ENCODE results near the gene PRPSAP2. TPM values are rescaled to one million over a fixed set of nuclear protein-coding genes. Genes with fewer than 3 reads are reported as not detected.

The PRPSAP2 gene
- total RNA-seq, 1 donor from 2014 or later, result 28.0 TPM

DNA sequence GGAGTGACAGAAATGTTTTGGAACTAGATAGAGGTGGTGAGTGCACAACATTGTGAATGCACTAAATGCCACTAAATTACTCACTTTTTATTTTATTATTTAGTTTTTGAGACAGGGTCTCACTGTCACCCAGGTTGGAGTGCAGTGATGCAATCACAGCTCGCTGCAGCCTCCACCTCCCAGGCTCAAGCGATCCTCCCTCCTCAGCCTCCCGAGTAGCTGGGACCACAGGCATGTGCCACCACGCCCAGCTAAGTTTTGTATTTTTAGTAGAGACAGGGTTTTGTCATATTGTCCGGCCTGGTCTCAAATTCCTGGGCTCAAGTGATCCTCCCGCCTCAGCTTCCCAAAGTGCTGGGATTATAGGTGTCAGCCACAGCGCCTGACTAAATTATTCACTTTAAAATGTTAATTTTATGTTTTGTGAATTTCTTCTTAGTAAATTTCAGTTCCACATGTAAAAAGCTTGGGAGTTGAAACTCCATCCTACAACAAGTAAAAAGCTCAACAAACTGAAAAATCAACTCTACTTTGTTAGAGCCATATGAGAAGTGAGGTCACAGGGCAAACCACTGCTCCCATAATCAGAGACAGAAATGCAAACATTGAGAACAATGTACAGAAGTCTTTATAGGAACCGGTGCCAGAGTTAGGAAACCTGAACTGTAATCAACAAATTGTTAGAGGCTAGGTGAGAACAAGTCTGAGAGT is 80.2 kb downstream of the PRPSAP2 start:
- H3K36me3 ChIP-seq, result no peaks in the 10 kb centered on the region
- no peaks in the 10 kb centered on the region for H3K27me3 ChIP-seq
- H3K27ac ChIP-seq, result no peak overlapping the region
- H3K4me3 ChIP-seq, result no peak overlapping the region
- H3K4me1 ChIP-seq, result no peaks in the 10 kb centered on the region
- TF ChIP-seq POLR2A (IDR thresholded peaks at IDR 0.05) (no peak), POLR2AphosphoS5 (IDR thresholded peaks at IDR 0.05; ENCODE audit: insufficient read depth in 1 of 2, low read depth in 1 of 2) (no peak)
- TF ChIP-seq, protein P1, sequence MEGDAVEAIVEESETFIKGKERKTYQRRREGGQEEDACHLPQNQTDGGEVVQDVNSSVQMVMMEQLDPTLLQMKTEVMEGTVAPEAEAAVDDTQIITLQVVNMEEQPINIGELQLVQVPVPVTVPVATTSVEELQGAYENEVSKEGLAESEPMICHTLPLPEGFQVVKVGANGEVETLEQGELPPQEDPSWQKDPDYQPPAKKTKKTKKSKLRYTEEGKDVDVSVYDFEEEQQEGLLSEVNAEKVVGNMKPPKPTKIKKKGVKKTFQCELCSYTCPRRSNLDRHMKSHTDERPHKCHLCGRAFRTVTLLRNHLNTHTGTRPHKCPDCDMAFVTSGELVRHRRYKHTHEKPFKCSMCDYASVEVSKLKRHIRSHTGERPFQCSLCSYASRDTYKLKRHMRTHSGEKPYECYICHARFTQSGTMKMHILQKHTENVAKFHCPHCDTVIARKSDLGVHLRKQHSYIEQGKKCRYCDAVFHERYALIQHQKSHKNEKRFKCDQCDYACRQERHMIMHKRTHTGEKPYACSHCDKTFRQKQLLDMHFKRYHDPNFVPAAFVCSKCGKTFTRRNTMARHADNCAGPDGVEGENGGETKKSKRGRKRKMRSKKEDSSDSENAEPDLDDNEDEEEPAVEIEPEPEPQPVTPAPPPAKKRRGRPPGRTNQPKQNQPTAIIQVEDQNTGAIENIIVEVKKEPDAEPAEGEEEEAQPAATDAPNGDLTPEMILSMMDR (IDR thresholded peaks at IDR 0.05), result no peak
- no peak for DNase-seq (ENCODE audit: extremely low spot score in 2 of 2)
- intact Hi-C loops (cut with DNase I), result no loop called here
- no peaks in the 10 kb centered on the region for H3K9me3 ChIP-seq

DNA sequence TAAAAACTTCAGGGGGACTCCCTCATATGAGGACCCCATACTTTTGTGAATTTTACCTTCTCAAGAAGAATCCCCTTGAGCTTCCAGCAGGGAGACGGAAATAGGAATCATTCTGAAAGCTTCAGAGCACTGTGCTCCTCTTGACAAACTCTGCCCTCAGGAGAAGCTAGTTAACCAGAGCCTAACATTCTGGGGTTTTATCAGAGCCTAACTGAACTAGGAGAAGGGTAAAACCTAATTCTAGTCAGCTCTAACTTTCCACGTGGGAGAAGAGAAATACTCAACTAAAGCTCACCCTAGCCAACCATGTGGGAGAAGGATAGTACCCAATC is 80.7 kb downstream of the PRPSAP2 start:
- intact Hi-C loops (cut with DNase I), result no loop called here
- Histone ChIP-seq H3K4me1 (no peaks in the 10 kb centered on the region), H3K4me3 (no peak overlapping the region), H3K36me3 (no peaks in the 10 kb centered on the region), H3K27me3 (no peaks in the 10 kb centered on the region), H3K27ac (no peak overlapping the region), H3K9me3 (no peaks in the 10 kb centered on the region)
- no peak for DNase-seq (ENCODE audit: extremely low spot score in 2 of 2)
- no peak for TF ChIP-seq POLR2A (IDR thresholded peaks at IDR 0.05)
- no peak for TF ChIP-seq POLR2AphosphoS5 (IDR thresholded peaks at IDR 0.05; ENCODE audit: insufficient read depth in 1 of 2, low read depth in 1 of 2)
- TF ChIP-seq, protein P1 (IDR thresholded peaks at IDR 0.05), result no peak

DNA sequence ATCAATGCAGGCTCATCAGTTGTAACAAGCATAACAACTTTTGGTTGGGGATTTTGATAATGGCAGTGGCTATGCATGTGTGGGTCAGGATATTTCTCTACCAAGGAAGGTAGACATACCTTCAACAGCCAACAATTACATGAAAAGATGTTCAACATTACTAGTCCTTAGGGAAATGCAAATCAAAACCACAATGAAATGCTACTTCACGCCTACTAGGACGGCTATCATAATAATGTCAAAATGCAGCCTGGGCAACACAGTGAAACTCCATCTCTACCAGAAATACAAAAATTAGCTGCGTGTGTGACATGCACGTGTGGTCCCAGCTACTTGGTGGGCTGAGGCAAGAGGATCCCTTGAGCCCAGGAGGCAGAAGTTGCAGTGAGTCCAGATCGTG is 86.7 kb downstream of the PRPSAP2 start:
- DNase-seq (ENCODE audit: extremely low spot score in 2 of 2), result no peak
- intact Hi-C loops (cut with DNase I), result no loop called here
- H3K27me3 ChIP-seq, result no peaks in the 10 kb centered on the region
- no peak overlapping the region for H3K4me3 ChIP-seq
- H3K4me1 ChIP-seq, result no peaks in the 10 kb centered on the region
- no peaks in the 10 kb centered on the region for H3K36me3 ChIP-seq
- H3K27ac ChIP-seq, result no peak overlapping the region
- TF ChIP-seq, protein P1 (IDR thresholded peaks at IDR 0.05), result no peak
- no peak for TF ChIP-seq POLR2AphosphoS5 (IDR thresholded peaks at IDR 0.05; ENCODE audit: insufficient read depth in 1 of 2, low read depth in 1 of 2)
- no peak for TF ChIP-seq POLR2A (IDR thresholded peaks at IDR 0.05)
- H3K9me3 ChIP-seq, result no peaks in the 10 kb centered on the region

DNA sequence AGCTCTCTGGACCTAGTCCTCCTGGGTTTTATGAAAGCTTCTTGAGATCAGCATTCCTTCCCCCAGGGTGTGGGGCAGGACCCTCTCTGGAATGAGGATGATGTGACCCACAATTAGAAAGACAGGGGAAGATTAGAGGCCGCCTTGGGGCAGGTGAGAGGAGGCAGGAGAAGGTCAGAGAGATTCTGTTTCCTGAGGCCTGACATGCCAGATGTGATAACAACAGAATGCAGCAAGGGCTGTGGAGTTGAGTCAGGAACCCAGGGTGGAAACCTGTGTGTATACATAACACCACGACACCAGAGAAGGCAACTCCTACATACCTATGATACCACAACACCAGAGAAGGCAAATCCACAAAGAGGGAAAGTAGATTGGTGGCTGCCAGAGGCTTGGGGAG is 88.6 kb downstream of the PRPSAP2 start:
- intact Hi-C loops (cut with DNase I), result no loop called here
- Histone ChIP-seq H3K9me3 (no peaks in the 10 kb centered on the region), H3K4me3 (no peak overlapping the region), H3K27me3 (no peaks in the 10 kb centered on the region), H3K4me1 (no peaks in the 10 kb centered on the region), H3K27ac (no peak overlapping the region), H3K36me3 (no peaks in the 10 kb centered on the region)
- DNase-seq (ENCODE audit: extremely low spot score in 2 of 2), result no peak
- no peak for TF ChIP-seq POLR2A (IDR thresholded peaks at IDR 0.05)

DNA sequence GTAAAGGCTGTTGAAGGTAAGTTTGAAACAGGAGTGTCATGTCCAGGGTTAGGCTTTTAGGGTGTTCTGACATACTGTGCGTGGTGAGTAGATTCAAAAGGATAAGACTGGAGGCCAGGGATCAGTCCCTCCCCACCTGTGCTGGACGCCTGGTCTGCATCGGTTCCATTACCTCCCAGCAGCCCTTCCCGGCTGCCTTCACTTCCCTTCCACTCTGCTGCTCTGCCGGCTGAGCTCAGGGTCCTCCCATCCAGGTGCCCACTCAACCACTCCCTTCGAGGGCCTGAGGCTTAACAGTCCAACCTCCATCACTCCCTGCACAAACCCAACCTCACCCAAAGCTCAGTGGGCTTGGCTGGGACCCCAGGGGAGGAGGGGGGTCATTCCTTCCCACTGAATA is 89.9 kb downstream of the PRPSAP2 start:
- intact Hi-C loops (cut with DNase I), result no loop called here
- TF ChIP-seq POLR2A (IDR thresholded peaks at IDR 0.05), result no peak
- TF ChIP-seq, protein P1 (IDR thresholded peaks at IDR 0.05), result no peak
- no peak for TF ChIP-seq POLR2AphosphoS5 (IDR thresholded peaks at IDR 0.05; ENCODE audit: insufficient read depth in 1 of 2, low read depth in 1 of 2)
- Histone ChIP-seq H3K27ac (no peak overlapping the region), H3K4me1 (no peaks in the 10 kb centered on the region), H3K36me3 (no peaks in the 10 kb centered on the region), H3K9me3 (no peaks in the 10 kb centered on the region), H3K4me3 (no peak overlapping the region), H3K27me3 (no peaks in the 10 kb centered on the region)
- DNase-seq (ENCODE audit: extremely low spot score in 2 of 2), result no peak

Measured in vagina (tissue), 2 donors.